MM.1S (cell line): ENCODE measurements around the gene SLC37A1.

Experiments used
- EZH2 ChIP-seq: fragments of 300-600 bp; sonication (generic); optimal IDR thresholded peaks from 2 replicates; pipeline ENCODE3; 2017; ENCODE audit warnings: low read depth, mild to moderate bottlenecking, antibody characterized with exemption, low read length, mixed read lengths
- EZH2phosphoT487 ChIP-seq: fragments of 300-600 bp; sonication (generic); IDR thresholded peaks from 2 replicates; pipeline ENCODE4 v1.6.1; 2018; ENCODE audit warnings: antibody characterized with exemption, low read length
- TF ChIP-seq, protein P1 (sequence below): fragments of 300-600 bp; sonication (generic); IDR thresholded peaks from 2 replicates; pipeline ENCODE4 v1.5.1; 2016; ENCODE audit warnings: antibody characterized with exemption, low read length, mixed read lengths

DNA sequence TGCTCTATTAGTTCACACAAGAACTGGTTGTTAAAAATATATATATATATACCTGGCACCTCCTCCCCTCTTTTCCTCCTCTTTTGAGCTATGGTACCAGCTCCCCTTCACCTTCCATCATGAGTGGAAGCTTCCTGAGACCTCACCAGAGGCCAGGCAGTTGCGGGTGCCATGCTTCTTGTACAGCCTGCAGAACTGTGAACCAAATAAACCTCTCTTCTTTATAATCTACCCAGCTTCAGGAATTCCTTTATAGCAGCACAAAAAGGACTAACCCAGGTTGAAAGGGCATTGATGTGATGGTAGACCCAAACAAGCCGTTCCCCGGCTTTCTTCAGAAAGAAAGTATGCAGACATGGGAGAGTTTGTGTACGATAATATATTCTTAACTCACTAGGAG, 32.5 kb upstream of the SLC37A1 start:
- TF ChIP-seq, protein P1, sequence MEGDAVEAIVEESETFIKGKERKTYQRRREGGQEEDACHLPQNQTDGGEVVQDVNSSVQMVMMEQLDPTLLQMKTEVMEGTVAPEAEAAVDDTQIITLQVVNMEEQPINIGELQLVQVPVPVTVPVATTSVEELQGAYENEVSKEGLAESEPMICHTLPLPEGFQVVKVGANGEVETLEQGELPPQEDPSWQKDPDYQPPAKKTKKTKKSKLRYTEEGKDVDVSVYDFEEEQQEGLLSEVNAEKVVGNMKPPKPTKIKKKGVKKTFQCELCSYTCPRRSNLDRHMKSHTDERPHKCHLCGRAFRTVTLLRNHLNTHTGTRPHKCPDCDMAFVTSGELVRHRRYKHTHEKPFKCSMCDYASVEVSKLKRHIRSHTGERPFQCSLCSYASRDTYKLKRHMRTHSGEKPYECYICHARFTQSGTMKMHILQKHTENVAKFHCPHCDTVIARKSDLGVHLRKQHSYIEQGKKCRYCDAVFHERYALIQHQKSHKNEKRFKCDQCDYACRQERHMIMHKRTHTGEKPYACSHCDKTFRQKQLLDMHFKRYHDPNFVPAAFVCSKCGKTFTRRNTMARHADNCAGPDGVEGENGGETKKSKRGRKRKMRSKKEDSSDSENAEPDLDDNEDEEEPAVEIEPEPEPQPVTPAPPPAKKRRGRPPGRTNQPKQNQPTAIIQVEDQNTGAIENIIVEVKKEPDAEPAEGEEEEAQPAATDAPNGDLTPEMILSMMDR, result no peak
- no peak for TF ChIP-seq EZH2
- no peak for TF ChIP-seq EZH2phosphoT487
